Fibroblast of gingiva (primary cell): ENCODE results near the gene SLC22A1.
"Not testable (repeated sequence)": the region's sequence is repeated elsewhere in the genome, so short reads cannot be mapped to it uniquely, and the experiment has no call there.

Experiments
- DNase-seq: peaks from one replicate; pipeline ENCODE4 v3.0.0-alpha.2; 2011; ENCODE audit warnings: low read depth

Gene SLC22A1

GRCh38 chr6:160124007-160124406, 2.4 kb downstream of the SLC22A1 start:
- DNase-seq, result no peak

GRCh38 chr6:160124605-160125004, 3.0 kb downstream of the SLC22A1 start:
- DNase-seq, result no peak

- not testable (repeated sequence) for DNase-seq
These were observed 3.5 kb downstream of the SLC22A1 start for GRCh38 chr6:160125105-160125504.

GRCh38 chr6:160127270-160128124, 5.9 kb downstream of the SLC22A1 start:
- no peak for DNase-seq

GRCh38 chr6:160128125-160128683, 6.6 kb downstream of the SLC22A1 start:
- DNase-seq, result no peak

GRCh38 chr6:160128879-160129516, 7.4 kb downstream of the SLC22A1 start:
- DNase-seq, result no peak

- no peak for DNase-seq
These were observed 8.4 kb downstream of the SLC22A1 start for GRCh38 chr6:160129881-160130615.

- no peak for DNase-seq
These were observed 9.3 kb downstream of the SLC22A1 start for GRCh38 chr6:160130729-160131484.

GRCh38 chr6:160131636-160132296, 10.2 kb downstream of the SLC22A1 start:
- no peak for DNase-seq

- DNase-seq, result no peak
These were observed 10.7 kb downstream of the SLC22A1 start for GRCh38 chr6:160132297-160132637.

GRCh38 chr6:160132776-160133338, 11.2 kb downstream of the SLC22A1 start:
- DNase-seq, result no peak

- DNase-seq, result no peak
These were observed 12.1 kb downstream of the SLC22A1 start for GRCh38 chr6:160133441-160134336.

- DNase-seq, result not testable (repeated sequence)
These were observed 12.7 kb downstream of the SLC22A1 start for GRCh38 chr6:160134337-160134751.

GRCh38 chr6:160134779-160135547, 13.3 kb downstream of the SLC22A1 start:
- DNase-seq, result no peak

- no peak for DNase-seq
These were observed 14.5 kb downstream of the SLC22A1 start for GRCh38 chr6:160135907-160136655.

- no peak for DNase-seq
These were observed 15.7 kb downstream of the SLC22A1 start for GRCh38 chr6:160137130-160137988.
